GM21526 (cell line): ENCODE results near the gene TSPY10.
"Not testable (repeated sequence)": the region's sequence is repeated elsewhere in the genome, so short reads cannot be mapped to it uniquely, and the experiment has no call there.

Experiments used
- ATAC-seq: cut with Tn5 transposase; IDR thresholded peaks from one replicate; pipeline ENCODE4 v1.9.1; 2021; ENCODE audit warnings: moderate library complexity; ENCODE audit not compliant: unreplicated experiment, low FRiP score

TSPY10 gene, protein sequence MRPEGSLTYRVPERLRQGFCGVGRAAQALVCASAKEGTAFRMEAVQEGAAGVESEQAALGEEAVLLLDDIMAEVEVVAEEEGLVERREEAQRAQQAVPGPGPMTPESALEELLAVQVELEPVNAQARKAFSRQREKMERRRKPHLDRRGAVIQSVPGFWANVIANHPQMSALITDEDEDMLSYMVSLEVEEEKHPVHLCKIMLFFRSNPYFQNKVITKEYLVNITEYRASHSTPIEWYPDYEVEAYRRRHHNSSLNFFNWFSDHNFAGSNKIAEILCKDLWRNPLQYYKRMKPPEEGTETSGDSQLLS

DNA sequence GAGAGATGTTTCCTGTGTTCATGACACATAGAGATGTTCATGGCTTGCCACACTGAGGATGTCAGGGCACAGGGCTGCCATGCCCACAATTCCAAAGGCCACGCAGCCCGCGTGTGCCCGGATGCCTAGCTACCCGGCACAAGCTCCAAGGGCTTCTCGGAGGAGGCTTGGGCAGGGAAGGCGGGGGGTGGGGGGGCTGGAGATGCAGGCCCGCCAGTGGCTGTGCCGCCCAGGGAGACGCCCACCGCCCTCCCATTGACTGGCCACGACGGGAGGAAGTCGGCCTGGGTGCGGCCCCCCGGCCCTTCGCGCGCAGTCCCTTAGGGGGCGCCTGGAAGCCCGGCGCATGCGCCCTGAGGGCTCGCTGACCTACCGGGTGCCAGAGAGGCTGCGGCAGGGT lies at the start of gene TSPY10:
TSS of gene TSPY10 (plus strand) at position 301 of the 400 bp plus-strand sequence. CDS start at position 347, 46 bp downstream.
- ATAC-seq = not testable (repeated sequence)

DNA sequence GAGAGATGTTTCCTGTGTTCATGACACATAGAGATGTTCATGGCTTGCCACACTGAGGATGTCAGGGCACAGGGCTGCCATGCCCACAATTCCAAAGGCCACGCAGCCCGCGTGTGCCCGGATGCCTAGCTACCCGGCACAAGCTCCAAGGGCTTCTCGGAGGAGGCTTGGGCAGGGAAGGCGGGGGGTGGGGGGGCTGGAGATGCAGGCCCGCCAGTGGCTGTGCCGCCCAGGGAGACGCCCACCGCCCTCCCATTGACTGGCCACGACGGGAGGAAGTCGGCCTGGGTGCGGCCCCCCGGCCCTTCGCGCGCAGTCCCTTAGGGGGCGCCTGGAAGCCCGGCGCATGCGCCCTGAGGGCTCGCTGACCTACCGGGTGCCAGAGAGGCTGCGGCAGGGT lies 40.7 kb upstream of the TSPY10 start, which contains the start of gene TSPY9:
TSS of gene TSPY9 (plus strand) at position 301 of the 400 bp plus-strand sequence. CDS start at position 347, 46 bp downstream.
- not testable (repeated sequence) for ATAC-seq

DNA sequence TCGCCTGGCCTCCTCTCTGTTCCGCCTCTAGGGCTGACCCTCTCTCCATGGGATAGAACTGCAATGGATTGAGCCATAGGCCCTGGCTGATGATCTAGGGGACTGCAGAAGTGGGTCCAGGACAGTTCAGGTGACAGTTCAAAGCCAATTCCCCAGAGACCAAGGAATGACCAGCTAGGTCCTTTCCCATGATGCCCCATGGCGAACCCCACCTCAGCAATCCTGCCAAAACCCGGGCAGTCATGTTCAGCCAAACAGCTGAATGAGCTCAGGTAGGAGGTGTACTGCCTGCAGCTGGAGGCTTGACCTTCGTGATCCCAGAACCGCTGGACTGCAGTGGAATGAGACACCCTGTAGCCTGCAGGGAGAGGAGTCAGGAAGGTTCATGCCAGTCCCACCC lies 23.3 kb upstream of the TSPY10 start:
- not testable (repeated sequence) for ATAC-seq

DNA sequence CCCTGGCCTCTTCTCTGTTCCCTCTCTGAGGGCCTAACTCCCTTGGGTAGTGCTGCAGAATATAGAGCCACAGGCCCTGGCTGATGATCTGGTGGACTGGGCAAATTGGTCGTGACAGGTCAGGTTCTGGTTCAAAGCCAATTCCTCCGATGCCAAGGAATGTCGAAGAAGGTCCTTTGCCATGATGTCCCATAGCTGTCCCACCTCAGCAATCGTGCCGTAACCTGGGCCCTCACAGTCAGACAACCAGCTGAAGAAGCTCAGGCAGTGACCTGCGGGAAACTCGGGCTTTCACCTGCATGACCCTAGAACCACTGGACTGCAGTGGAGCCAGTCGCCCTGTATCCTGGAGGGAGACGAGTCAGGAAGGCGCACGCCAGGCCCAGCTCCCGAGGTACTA lies 11.4 kb upstream of the TSPY10 start:
- not testable (repeated sequence) for ATAC-seq
